GM21576 (cell line): ENCODE measurements around the gene OR51E1.

Experiments
- ATAC-seq: cut with Tn5 transposase; IDR thresholded peaks from one replicate; pipeline ENCODE4 v1.9.1; 2021; ENCODE audit warnings: mild to moderate bottlenecking, moderate library complexity; ENCODE audit not compliant: unreplicated experiment

The OR51E1 gene

GRCh38 chr11:4704790-4705334 is 61.1 kb downstream of the OR51E1 start:
- ATAC-seq, result no peak
